ENCODE results near the gene NDST1.

NDST1 gene

DNA sequence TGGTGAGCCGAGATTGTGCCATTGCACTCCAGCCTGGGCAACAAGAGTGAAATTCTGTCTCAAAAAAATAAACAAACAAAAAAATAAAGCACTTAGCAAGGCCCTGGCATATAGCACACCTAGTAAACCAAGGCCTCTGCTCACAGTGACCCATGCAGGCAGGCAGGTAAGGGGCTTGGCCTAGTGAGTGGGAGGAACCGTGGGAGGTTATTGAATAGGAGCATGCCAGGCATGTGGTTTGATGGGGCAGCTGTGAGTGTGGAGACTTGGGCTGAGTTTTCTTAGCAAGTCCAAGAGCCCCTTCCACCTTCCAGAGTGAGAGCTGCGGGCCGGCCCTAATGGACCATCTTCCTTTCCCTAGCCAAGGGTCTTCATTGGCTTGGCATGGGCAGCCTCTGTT, 4.5 kb upstream of the NDST1 start:
- TF ChIP-seq, protein P1, sequence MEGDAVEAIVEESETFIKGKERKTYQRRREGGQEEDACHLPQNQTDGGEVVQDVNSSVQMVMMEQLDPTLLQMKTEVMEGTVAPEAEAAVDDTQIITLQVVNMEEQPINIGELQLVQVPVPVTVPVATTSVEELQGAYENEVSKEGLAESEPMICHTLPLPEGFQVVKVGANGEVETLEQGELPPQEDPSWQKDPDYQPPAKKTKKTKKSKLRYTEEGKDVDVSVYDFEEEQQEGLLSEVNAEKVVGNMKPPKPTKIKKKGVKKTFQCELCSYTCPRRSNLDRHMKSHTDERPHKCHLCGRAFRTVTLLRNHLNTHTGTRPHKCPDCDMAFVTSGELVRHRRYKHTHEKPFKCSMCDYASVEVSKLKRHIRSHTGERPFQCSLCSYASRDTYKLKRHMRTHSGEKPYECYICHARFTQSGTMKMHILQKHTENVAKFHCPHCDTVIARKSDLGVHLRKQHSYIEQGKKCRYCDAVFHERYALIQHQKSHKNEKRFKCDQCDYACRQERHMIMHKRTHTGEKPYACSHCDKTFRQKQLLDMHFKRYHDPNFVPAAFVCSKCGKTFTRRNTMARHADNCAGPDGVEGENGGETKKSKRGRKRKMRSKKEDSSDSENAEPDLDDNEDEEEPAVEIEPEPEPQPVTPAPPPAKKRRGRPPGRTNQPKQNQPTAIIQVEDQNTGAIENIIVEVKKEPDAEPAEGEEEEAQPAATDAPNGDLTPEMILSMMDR (conservative IDR thresholded peaks at IDR 0.05): no peak
- TF ChIP-seq ZFX (IDR thresholded peaks at IDR 0.05): no peak

DNA sequence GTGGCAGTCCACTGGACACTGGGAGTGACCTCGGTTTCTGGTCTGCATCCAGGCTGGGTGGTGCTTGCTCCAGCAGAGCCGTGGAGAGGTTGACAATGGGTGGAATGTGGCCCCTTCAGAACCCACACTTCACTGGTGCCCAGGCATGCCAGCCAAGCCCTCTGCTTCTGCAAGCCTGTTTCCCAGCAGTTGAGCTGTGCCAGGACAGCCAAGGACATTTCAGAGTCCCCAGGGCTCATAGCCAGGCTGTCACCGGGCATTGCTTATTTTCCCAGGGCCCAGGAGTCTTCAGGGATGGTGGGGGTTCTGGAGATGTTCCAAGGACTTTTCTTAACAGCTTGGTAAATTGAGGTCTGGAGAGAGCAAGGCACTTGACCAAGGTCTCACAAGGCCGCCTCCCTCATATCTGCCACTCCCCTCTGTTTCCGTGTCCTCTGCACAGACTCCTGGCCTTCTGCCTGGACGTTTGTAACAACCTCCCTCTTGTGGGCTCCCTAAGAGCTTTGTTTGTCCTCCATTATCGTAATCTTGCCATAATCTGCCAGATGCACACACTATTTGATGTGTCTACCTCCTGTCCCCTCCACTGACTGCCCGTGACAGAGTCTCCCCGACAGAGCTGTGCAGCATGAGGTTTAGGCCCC, 3.8 kb upstream of the NDST1 start:
- no peak for TF ChIP-seq ZFX (IDR thresholded peaks at IDR 0.05)
- TF ChIP-seq, protein P1 (conservative IDR thresholded peaks at IDR 0.05): no peak
- H3K27ac ChIP-seq: peak overlapping the region; percentile 53

More for the DNA sequence above, 4.5 kb upstream of the NDST1 start:
- peak overlapping the region; percentile 53 for H3K27ac ChIP-seq

DNA sequence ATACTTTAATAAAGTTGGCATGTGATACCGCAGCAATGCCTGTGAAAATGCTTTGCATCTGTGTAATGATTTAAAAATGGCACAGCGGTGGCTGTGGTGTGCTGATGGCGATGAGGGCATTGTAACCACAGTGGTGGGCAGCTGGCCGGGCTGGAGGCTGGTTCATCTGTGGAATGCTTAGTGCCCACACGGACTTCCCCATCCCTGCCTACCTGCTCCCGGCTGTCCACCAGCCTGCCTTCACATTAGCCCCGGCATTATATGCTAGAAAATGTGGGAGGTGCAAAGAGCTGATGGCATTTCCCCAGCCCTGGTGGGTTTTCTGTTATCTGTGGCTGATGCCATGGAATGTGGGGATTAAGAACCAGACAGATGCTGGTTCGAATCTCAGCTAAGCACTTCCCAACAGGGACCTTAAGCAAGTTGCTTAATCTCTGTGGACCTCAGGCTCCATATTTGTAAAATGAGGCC, 2.9 kb upstream of the NDST1 start:
- TF ChIP-seq, protein P1 (conservative IDR thresholded peaks at IDR 0.05): no peak
- TF ChIP-seq ZFX (IDR thresholded peaks at IDR 0.05): no peak
- peak overlapping the region; percentile 53 for H3K27ac ChIP-seq

DNA sequence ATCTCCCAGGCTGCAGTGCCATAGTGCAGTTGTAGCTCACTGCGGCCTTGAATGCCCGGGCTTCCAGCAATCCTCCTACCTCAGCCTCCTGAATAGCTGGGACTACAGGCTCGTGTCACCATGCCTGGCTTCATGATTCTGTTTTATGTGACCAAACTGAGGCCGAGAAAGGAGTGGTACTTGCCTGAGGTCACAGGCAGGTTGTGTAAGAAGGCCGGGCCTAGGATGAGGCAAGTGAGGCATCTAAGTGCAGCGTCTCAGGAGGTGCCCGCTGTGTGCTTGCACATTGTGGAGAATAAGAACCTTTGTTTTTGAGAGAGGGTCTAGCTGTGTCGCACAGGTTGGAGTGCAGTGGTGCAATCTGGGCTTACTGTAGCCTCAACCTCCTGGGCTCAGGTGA, 2.1 kb upstream of the NDST1 start:
- H3K27ac ChIP-seq: no peak overlapping the region

DNA sequence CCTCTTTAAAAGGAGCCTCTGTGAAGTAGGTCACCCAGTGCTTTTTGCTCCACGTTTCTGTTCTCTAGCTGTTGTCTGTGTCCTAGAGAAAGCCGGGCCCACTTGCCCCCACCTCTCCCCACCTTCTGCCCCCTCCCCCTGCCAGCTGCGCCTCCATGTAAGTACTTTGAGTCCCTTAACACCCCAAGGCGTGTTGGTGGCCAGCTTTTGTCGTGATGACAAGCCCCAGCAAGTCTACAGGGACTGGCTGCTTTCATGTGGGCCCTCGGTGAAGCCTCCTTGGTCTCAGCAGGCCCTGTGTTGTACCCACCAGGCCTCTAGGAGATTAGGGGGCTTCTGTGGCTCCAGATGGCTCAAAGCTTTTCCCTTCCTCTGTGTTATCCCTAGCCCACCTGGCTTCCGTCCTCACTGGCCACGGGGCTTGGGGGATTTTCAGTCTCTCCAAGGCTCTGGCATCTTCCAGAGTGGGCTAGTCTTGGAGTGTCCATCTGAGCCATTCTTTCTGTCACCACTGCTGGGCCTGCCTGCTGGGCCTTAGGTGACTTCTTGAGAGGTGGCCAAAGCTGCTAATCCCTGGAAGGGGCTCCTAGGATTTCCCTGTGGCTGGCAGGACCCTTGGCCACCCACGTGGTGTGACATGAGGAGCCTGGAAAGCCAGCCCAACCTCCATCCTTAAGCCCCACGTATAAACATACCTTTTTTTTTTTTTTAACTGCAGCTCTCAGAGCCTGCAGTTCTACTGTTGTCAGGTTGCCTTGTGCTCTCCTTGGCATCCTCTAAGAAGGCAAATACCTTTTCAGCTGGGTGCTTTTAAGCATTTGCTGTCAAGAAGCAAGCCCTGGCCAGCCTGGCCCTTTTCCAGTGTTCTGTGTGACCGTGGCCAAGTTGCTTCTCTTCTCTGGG, 1.1 kb upstream of the NDST1 start:
- TF ChIP-seq, protein P1 (conservative IDR thresholded peaks at IDR 0.05): no peak
- no peak for TF ChIP-seq ZFX (IDR thresholded peaks at IDR 0.05)
- peak overlapping the region; percentile 7 for H3K27ac ChIP-seq

More for the DNA sequence above, 2.1 kb upstream of the NDST1 start:
- no peak for TF ChIP-seq ZFX (IDR thresholded peaks at IDR 0.05)
- TF ChIP-seq, protein P1 (conservative IDR thresholded peaks at IDR 0.05): no peak

DNA sequence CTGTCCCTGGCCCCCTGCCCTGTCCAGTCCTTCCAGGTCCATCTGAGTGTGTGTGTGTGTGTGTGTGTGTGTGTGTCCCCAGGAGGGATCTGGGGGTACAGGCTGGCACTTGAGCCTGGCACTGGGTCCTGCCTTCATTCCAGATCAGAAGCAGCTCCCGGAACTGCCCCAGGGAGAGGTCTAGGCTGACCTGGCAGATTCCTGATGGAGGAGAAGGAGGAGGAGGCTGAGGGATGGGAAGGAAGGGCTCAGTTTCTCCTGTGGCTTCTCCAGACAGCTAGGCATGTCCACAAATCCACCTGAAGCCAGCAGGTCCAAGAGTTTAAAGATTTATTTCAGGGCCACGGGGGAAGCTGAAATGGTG, 328 bp downstream of the NDST1 start:
- TF ChIP-seq, protein P1 (conservative IDR thresholded peaks at IDR 0.05): no peak
- no peak for TF ChIP-seq ZFX (IDR thresholded peaks at IDR 0.05)
- H3K27ac ChIP-seq: no peak overlapping the region

DNA sequence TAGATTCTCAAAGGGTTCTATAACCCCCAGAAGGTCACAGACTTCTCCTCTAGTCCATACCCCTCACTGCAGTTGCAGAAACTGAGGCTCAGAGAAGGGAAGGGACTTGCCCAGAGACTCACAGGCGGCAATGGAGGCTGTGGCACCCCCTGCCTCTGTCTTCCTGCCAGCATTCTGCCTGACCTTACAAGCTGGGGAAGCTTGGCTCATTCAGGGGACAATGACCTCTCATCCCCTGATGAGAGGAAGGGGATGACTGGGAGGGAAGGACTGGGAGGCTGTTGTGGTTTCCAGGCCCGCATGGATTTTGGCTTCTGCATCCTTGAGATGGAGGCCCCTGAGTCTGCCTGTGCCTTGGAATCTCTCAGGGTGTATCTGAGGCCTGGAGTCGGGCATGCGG, 897 bp downstream of the NDST1 start:
- TF ChIP-seq ZFX (IDR thresholded peaks at IDR 0.05): no peak
- TF ChIP-seq, protein P1 (conservative IDR thresholded peaks at IDR 0.05): no peak

More for the DNA sequence above, 897 bp downstream of the NDST1 start:
- peak overlapping the region; percentile 75; the same call in 1 of the 2 replicates for H3K27ac ChIP-seq
